ENCODE results near the gene PIP4K2A. TPM values are rescaled to one million over a fixed set of nuclear protein-coding genes. Genes with fewer than 3 reads are reported as not detected.

PIP4K2A gene
- total RNA-seq, 2 donors from 2014 or later: 87.7 to 137 TPM

DNA sequence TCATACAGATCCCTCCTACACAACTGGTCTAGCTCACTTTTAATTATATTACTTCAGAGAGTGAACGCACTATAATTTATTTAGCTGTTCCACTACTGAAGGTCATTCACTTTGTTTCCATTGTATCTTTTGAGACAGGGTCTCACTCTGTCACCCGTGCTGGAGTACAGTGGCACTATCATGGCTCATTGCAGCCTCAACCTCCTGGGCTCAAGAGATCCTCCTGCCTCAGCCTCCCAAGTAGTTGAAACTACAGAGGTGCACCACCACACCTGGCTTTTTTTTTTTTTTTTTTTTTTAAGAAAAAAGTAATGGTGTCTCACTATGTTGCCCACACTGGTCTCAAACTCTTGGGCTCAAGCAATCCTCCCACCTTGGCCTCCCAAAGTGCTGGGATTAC, 49.0 kb downstream of the PIP4K2A start:
- Mint-ChIP-seq H3K27ac (no peak overlapping the region), H3K36me3 (no peaks in the 10 kb centered on the region), H3K9me3 (no peaks in the 10 kb centered on the region)

DNA sequence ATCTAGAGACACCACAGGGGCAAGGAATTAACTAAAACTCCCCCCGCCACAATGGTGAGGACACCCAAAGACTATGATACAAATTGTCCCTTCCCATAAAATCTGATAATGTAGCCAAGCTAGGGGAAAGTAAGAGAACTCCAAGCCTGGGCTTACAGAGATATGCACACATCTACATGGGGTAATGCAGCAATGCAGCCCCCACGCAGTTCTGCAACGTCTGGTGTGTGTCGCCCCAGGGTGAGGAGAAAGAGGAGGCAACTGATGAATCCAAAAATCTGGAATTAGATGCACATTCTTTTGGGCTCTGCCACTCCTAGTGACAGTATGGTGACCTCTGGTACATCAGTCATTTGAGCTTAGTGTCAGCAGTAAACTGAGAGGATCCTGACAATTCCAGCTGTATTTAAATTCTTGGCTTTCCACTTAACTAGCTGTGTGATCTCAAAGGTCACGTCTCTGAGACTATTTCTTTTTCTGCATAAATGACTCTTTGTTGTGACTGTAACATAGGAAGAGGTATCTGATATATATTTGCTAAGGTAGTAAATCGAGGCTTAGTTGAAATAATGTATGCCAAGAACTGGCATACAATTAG, 51.5 kb downstream of the PIP4K2A start:
- ATAC-seq (no peak), DNase-seq (ENCODE audit: low spot score in 2 of 2) (no peak)
- no peaks in the 10 kb centered on the region for H3K36me3 Mint-ChIP-seq
- H3K27ac Mint-ChIP-seq: no peak overlapping the region
- no peaks in the 10 kb centered on the region for H3K9me3 Mint-ChIP-seq

More for the DNA sequence above, 49.0 kb downstream of the PIP4K2A start:
- DNase-seq (ENCODE audit: low spot score in 2 of 2) (no peak), ATAC-seq (no peak)

DNA sequence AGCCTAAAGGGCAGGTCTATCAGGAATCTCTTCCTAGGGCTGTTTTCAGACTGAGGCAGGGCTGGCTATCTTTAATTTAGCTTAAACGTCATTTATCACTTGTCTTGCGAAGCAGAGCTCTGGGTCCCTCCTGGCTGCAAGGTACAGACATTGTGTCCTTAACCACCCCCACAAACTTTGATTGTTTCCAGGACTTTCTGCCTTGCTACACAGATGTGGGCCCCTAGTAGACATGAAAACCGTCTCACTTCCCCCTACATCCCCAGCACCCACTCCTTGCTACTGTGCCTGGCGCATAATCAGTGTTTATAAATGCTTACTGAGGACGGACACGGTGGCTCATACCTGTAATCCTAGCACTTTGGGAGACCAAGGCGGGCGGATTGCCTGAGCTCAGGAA, 54.5 kb downstream of the PIP4K2A start:
- ATAC-seq: no peak
- peak overlapping the region in 1 of 2 donors; percentile 88 for H3K27ac Mint-ChIP-seq
- peaks cover 0 to 10% of the 10 kb centered on the region in 2 donors for H3K36me3 Mint-ChIP-seq
- no peak for DNase-seq (ENCODE audit: low spot score in 2 of 2)
- no peaks in the 10 kb centered on the region for H3K9me3 Mint-ChIP-seq

DNA sequence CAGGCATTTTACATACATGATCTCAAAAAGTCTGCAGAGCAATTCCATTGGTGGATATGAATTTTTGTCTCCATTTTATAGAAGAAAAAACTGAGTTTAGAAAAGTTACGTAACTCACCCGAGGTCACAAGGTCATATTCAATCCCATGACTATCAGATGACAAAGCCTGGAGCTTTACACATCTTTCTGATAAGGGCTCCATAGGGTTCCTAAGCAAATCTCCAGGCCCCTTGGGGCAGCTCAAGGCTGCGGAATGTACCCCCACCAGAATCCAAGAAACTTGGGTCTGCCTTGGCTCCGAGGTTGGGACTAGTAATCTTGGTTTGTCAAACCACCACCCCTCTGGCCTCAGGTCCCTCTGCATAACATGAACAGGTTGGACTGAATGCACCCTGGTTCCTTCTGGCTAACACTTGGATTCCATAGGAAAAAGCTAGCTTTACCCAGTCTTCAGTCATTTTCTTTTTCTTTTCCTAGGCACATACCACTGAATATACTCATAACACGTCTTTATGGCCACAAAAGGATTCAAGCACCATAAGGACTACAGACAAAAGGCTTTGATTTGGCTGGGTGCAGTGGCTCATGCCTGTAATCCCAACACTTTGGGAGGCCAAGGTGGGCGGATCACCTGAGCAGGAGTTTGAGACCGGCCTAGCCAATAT, 55.5 kb downstream of the PIP4K2A start:
- peaks cover 0 to 10% of the 10 kb centered on the region in 2 donors for H3K36me3 Mint-ChIP-seq
- DNase-seq (ENCODE audit: low spot score in 2 of 2) (no peak), ATAC-seq (no peak)
- no peaks in the 10 kb centered on the region for H3K9me3 Mint-ChIP-seq
- H3K27ac Mint-ChIP-seq: peak overlapping the region; percentile 84 to 93

DNA sequence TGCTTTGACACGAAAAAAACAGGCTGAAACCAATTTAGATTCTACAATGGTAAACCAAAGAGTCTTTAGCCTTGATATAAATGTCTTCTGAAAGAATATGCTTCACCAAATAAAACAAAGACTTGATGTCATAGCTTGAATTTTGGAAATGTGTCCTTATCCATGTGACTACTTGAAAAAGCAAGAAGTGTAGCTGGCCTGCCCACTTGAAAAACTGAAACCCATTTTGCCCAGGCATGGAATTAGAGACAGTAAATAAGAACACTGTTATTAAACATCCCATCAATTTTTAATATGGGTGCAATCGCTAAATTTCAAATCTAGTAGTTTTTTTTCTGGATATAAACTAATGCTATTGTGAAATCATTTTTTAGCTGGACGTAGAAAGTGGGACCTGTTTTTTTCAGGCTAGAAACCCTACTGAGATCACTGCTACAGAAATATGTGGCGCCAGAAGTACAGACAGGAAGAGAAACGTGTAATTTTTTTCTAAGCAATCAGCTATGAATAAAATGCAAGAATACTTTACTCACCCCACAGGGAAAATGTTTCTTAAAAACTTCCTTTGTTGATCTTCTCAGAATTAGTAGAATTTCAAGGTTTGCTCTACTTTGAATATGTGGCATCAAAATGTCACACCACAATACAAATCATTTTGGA, 56.7 kb downstream of the PIP4K2A start:
- peak overlapping the region; percentile 84 to 93 for H3K27ac Mint-ChIP-seq
- peaks cover 0 to 19% of the 10 kb centered on the region in 2 donors for H3K36me3 Mint-ChIP-seq
- ATAC-seq (peak in 1 of 2 donors; percentile 6), DNase-seq (ENCODE audit: low spot score in 2 of 2) (no peak)
- no peaks in the 10 kb centered on the region for H3K9me3 Mint-ChIP-seq

DNA sequence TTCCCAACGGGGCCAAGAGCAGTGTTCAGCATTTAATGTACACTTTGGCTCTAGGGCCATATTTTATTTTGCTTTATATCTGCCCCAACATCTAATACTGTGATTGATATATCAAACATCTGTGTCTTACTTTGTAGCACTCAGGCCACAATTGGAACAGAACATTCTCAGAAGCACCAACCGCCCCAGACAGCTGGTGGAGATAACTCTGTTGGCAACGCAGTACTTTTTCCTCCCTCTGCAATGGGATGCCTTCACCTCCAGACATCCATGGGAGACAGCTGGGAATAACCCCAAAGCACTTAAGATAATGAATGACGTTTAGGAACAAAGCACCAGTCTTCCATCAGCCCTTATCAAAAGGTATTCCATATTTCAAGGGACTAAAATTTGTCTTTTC, 57.4 kb downstream of the PIP4K2A start:
- Mint-ChIP-seq H3K36me3 (peaks cover 0 to 26% of the 10 kb centered on the region in 2 donors), H3K9me3 (no peaks in the 10 kb centered on the region), H3K27ac (peak overlapping the region; percentile 84 to 93)
- DNase-seq (ENCODE audit: low spot score in 2 of 2) (no peak), ATAC-seq (no peak)

DNA sequence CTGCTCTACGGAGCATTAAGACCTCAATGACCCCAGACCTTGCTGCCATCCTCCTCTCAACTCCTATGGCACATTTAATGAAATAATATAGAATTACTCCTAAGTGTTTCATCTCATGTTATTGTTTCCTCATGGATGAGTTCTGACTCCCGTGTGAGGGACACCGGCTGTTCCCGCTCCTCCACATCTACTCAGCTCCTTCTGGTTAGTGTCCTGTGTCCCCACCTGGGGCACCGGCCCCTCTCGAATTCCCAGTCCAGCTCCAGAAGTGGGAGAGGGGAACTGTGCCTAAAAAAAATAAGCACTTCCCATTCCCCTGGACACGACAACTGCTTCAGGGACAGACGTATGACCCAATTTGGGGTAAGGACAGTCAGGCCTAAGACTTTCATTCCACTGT, 58.3 kb downstream of the PIP4K2A start:
- Mint-ChIP-seq H3K9me3 (no peaks in the 10 kb centered on the region), H3K27ac (peak overlapping the region; percentile 61 to 93), H3K36me3 (peaks cover 4 to 32% of the 10 kb centered on the region in 2 donors)
- no peak for ATAC-seq
- no peak for DNase-seq (ENCODE audit: low spot score in 2 of 2)

DNA sequence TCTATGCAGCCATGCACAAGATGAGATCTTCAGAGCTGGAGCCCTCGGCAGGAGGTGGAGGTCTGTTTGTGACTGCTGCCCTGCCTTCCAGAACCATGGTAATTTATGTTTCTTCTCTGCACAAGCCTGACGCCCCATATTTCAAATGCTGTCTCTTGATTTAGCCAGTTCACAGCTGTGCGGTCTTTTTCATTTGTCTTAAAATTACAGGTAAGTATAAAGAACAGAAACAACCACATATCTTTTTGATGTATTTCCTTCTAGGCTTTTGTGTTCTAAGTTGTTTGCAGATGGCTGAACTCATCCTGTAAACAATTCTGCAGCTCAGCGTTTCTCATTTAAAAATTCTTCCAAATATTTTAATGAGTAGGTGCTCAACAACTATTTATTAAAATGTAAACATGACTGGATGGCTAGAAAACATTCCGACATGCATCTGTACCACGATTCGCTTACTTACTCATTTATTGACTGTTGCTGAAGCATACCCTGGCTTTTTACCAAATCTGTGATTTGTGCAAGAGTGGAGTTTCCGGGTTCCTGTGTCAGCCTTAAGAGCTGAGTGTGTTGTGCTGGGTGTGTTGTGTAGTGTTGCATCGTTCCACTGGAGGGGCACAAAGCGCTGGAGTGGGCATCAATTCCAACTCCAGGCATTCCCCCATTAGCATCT, 58.9 kb downstream of the PIP4K2A start:
- peak overlapping the region; percentile 61 to 95 for H3K27ac Mint-ChIP-seq
- no peak for DNase-seq (ENCODE audit: low spot score in 2 of 2)
- peak; percentile 32 to 57 for ATAC-seq
- H3K9me3 Mint-ChIP-seq: no peaks in the 10 kb centered on the region
- peaks cover 4 to 32% of the 10 kb centered on the region in 2 donors for H3K36me3 Mint-ChIP-seq

DNA sequence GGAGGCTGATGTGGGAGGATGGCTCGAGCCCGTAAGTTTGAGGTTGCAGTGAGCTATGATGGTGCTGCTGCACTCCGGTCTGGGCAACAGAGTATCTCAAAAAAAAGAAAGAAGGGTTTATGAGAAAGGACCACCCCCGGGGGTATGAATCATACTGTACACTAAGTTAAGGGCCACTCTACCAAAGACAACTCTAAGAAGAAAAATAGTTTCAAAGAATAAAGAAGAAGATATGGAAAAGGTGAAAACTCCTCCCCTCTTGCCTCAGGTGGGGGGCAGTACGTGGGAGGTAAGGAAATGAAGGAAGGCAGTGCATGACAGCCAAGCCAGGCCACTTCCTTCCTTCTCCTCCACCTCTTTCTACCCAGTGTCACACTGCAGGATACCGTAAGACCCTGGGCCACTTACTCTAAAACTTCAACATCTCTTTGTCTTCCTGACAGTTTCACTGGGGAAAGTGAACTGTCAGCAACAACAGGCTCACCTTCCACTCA, 61.3 kb downstream of the PIP4K2A start:
- Mint-ChIP-seq H3K36me3 (peaks cover 4 to 32% of the 10 kb centered on the region in 2 donors), H3K27ac (peak overlapping the region; percentile 80 to 88), H3K9me3 (no peaks in the 10 kb centered on the region)
- ATAC-seq (peak; percentile 65 to 72), DNase-seq (ENCODE audit: low spot score in 2 of 2) (no peak)

DNA sequence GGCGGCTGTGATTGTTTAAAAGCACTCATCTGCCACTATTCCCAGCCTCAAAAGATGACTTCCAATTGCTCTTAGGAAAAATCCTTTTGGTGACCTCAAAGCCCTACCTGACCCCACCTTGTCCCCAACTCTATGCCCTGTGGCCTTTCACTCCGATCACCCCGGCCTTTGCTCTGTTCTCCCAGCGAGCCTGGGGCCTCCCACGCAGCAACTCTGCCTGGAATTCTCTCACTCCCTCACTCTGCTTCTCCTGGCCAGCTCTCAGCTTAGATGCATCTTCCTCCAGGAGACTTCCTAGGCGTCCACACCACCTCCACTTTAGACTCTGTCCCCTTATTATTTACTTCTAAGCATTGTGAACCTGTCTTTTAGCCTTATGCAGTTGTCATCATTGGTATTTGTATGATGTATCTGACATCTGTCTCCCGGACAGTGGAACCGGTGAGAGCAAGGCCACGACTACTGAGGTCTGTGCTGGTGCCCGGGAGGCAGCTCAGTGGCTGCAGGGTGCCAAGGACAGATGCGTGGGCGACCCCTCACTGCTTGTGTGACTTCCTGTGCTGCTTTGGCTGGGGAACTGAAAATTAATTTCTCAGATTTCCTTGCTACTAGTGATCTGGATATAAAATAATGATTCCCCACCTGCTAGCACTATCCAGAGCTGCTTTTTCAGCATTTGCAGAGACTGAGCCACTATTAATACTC, 63.0 kb downstream of the PIP4K2A start:
- DNase-seq (ENCODE audit: low spot score in 2 of 2) (no peak), ATAC-seq (no peak)
- peak overlapping the region; percentile 58 to 89 for H3K27ac Mint-ChIP-seq
- peaks cover 4 to 30% of the 10 kb centered on the region in 2 donors for H3K36me3 Mint-ChIP-seq
- H3K9me3 Mint-ChIP-seq: no peaks in the 10 kb centered on the region

DNA sequence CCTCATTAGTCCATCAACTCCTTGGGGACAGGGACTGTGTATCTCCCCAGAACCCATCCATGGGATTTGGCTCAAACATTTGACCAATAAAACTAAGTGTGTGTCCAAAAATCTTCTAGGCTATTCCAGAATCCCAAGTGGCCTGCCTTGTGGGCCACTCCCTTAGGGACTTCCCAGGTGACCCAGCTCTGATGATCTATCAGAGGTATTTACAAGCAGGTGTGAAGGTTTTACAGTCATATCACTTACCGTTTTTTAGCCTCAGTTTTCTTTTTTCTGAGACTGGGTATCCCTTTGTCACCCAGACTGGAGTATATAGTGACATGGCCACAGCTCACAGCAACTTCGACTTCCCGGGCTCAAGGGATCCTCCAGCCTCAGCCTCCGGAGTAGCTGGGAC, 64.4 kb downstream of the PIP4K2A start:
- DNase-seq (ENCODE audit: low spot score in 2 of 2) (no peak), ATAC-seq (peak in 1 of 2 donors; percentile 19)
- peak overlapping the region; percentile 89 to 97 for H3K27ac Mint-ChIP-seq

DNA sequence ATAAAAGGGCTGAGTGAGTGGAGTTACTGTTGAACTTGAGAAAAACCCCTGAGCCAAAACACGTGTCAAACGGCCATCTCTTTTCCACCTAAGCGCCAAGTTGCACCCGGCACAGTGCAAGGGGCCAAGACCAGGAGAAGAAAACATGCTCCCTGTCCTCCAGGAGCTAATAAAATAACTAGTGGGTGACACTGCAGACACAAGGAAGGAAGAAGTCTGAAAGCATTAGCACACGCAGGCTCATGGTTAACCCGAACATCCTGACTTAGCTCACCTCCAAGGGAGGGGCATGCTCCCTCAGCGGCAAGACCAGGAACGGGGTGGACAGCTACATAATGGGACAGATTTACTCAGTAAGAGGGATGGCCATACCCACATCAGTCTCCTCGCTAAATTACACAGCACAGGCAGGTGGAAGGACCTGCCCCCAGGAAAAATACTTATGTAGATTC, 65.0 kb downstream of the PIP4K2A start:
- Mint-ChIP-seq H3K27ac (peak overlapping the region; percentile 89 to 97), H3K36me3 (peaks cover 4 to 34% of the 10 kb centered on the region in 2 donors), H3K9me3 (peaks cover 0 to 2% of the 10 kb centered on the region in 2 donors)
- ATAC-seq (peak; percentile 42 to 63), DNase-seq (ENCODE audit: low spot score in 2 of 2) (no peak)

More for the DNA sequence above, 64.4 kb downstream of the PIP4K2A start:
- Mint-ChIP-seq H3K9me3 (no peaks in the 10 kb centered on the region), H3K36me3 (peaks cover 4 to 30% of the 10 kb centered on the region in 2 donors)

DNA sequence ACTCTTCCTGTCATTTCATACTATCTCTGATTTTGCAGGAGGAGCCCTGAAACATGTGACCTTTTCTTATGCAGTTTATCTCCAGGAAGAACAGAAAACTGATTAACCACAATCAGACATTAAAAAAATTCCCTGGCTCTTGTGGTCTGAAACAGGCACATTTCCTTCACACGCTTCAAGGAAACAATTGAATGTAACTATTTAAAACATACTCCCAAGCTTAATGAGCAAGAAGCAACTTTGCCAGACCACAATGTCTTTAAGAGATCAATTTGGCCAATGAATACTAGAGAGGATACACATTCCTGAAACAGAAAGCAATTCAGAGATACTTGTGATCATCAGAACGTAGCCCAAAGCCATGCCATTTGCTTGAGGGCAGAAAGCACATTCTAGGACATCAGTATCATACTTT, 65.8 kb downstream of the PIP4K2A start:
- no peak for DNase-seq (ENCODE audit: low spot score in 2 of 2)
- ATAC-seq: peak; percentile 9 to 27
- H3K36me3 Mint-ChIP-seq: peaks cover 4 to 42% of the 10 kb centered on the region in 2 donors
- peaks cover 0 to 9% of the 10 kb centered on the region in 2 donors for H3K9me3 Mint-ChIP-seq
- peak overlapping the region; percentile 89 to 97 for H3K27ac Mint-ChIP-seq

DNA sequence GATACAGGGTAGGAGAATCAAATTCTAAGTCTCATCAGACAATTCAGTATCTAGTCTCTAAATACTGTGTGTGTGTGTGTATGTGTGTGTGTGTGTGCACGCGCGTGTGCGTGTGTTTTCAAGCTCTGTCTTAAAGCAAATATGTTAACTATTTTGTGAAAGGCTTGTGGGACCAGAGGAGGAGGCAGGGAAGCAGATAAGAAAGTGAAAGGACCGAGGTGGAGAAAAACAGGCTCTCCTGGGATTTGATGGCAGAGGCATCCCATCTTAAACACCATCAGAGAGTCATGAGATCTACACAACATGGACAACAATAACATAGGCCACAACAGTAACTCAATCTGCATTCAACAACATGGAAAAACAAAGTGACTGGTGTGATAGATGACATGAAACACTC, 67.1 kb downstream of the PIP4K2A start:
- peaks cover 4 to 35% of the 10 kb centered on the region in 2 donors for H3K36me3 Mint-ChIP-seq
- peak overlapping the region; percentile 89 to 92 for H3K27ac Mint-ChIP-seq
- ATAC-seq (no peak), DNase-seq (ENCODE audit: low spot score in 2 of 2) (no peak)
- peaks cover 0 to 9% of the 10 kb centered on the region in 2 donors for H3K9me3 Mint-ChIP-seq

DNA sequence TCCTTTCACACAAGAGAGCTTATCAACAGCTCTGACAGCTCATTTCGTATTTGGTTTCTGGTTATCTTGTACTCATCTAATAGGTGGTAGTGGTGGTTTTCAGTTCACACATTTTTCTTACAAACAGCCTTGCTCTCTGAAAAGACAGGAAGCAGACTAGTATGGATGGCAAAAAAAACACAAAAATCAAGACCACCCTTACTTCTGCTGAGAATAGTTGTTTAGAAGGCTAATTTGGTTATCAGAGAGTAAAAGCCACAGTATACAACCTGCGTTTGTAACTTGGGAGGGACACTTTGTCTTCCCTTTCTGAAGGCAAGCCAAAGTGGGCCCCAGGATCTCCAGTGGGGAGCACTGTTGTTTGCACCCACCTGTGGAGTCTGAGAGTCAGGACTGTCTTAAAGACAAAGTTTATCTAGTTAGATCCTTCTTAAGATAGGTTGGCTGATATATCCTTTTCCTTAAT, 68.0 kb downstream of the PIP4K2A start:
- H3K27ac Mint-ChIP-seq: peak overlapping the region; percentile 89 to 92
- DNase-seq (ENCODE audit: low spot score in 2 of 2): no peak
- H3K9me3 Mint-ChIP-seq: peaks cover 0 to 9% of the 10 kb centered on the region in 2 donors
- H3K36me3 Mint-ChIP-seq: peaks cover 2 to 35% of the 10 kb centered on the region in 2 donors
- ATAC-seq: peak; percentile 23 to 68

DNA sequence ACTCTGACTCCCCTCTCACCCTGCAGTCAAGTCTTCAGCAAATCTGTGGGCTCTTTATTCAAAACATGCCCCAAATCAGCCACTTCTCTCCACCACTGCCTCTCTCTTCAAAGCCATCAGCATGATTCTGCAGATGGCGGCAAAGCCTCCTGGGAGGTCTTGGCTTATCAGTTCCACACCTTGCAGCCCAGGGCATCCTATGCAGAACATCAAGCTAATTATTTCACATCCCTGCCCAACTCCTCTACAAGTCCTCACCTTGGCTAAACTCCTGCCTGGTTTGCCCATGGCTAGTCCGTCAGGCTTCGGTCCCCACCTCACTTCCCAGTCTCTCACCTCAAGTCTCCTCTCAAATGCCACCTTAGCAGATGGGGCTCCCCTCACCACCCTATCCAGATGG, 70.2 kb downstream of the PIP4K2A start:
- DNase-seq (ENCODE audit: low spot score in 2 of 2): no peak
- H3K9me3 Mint-ChIP-seq: peaks cover 0 to 9% of the 10 kb centered on the region in 2 donors
- peak overlapping the region; percentile 71 to 73 for H3K27ac Mint-ChIP-seq

More for the DNA sequence above, 70.2 kb downstream of the PIP4K2A start:
- ATAC-seq: no peak
- H3K36me3 Mint-ChIP-seq: peaks cover 0 to 32% of the 10 kb centered on the region in 2 donors

Measured in activated naive CD4-positive, alpha-beta T cell treated with anti-CD3 and anti-CD28 coated beads, Interleukin-2, amount 50 U/mL, for 72 hours (primary cell).